ENCODE measurements around the gene KRTAP4-6.
"Not testable (repeated sequence)": the region's sequence is repeated elsewhere in the genome, so short reads cannot be mapped to it uniquely, and the experiment has no call there.

KRTAP4-6 gene

GRCh38 chr17:41163828-41164227, 23.5 kb upstream of the KRTAP4-6 start:
- no peak for DNase-seq (ENCODE audit: low read depth)
- H3K4me3 ChIP-seq (ENCODE audit: control insufficient read depth, low read depth, low read length) = no peak overlapping the region
- TF ChIP-seq CTCF (IDR thresholded peaks at IDR 0.05; ENCODE audit: control insufficient read depth, insufficient read depth, low read depth, low read length, missing control alignments) = no peak

- DNase-seq (ENCODE audit: low read depth) = no peak
- TF ChIP-seq CTCF (IDR thresholded peaks at IDR 0.05; ENCODE audit: control insufficient read depth, insufficient read depth, low read depth, low read length, missing control alignments) = no peak
- no peak within 1 kb of the TSS for H3K4me3 ChIP-seq (ENCODE audit: control insufficient read depth, low read depth, low read length)
Observed at GRCh38 chr17:41160648-41161047, 20.3 kb upstream of the KRTAP4-6 start, which contains the start of gene KRTAP4-4. KRTAP4-4 (minus strand) TSS chr17:41160748; CDS start chr17:41160691, 57 bp downstream.

GRCh38 chr17:41160190-41160589, 19.8 kb upstream of the KRTAP4-6 start:
- H3K4me3 ChIP-seq (ENCODE audit: control insufficient read depth, low read depth, low read length); DNase-seq (ENCODE audit: low read depth): not testable (repeated sequence)

- H3K4me3 ChIP-seq (ENCODE audit: control insufficient read depth, low read depth, low read length) = no peak overlapping the region
- TF ChIP-seq CTCF (IDR thresholded peaks at IDR 0.05; ENCODE audit: control insufficient read depth, insufficient read depth, low read depth, low read length, missing control alignments) = no peak
- DNase-seq (ENCODE audit: low read depth) = no peak
Observed at GRCh38 chr17:41153856-41154255, 13.5 kb upstream of the KRTAP4-6 start.

- TF ChIP-seq CTCF (IDR thresholded peaks at IDR 0.05; ENCODE audit: control insufficient read depth, insufficient read depth, low read depth, low read length, missing control alignments) = no peak
- no peak overlapping the region for H3K4me3 ChIP-seq (ENCODE audit: control insufficient read depth, low read depth, low read length)
- no peak for DNase-seq (ENCODE audit: low read depth)
Observed at GRCh38 chr17:41151525-41151924, 11.2 kb upstream of the KRTAP4-6 start.

GRCh38 chr17:41150026-41150425, 9.7 kb upstream of the KRTAP4-6 start:
- no peak overlapping the region for H3K4me3 ChIP-seq (ENCODE audit: control insufficient read depth, low read depth, low read length)
- no peak for TF ChIP-seq CTCF (IDR thresholded peaks at IDR 0.05; ENCODE audit: control insufficient read depth, insufficient read depth, low read depth, low read length, missing control alignments)
- no peak for DNase-seq (ENCODE audit: low read depth)

GRCh38 chr17:41149652-41149985, 9.3 kb upstream of the KRTAP4-6 start, which contains the start of gene KRTAP4-5:
KRTAP4-5 (minus strand) TSS chr17:41149825; CDS start chr17:41149767, 58 bp downstream.
- no peak for TF ChIP-seq CTCF (IDR thresholded peaks at IDR 0.05; ENCODE audit: control insufficient read depth, insufficient read depth, low read depth, low read length, missing control alignments)
- H3K4me3 ChIP-seq (ENCODE audit: control insufficient read depth, low read depth, low read length) = no peak within 1 kb of the TSS
- DNase-seq (ENCODE audit: low read depth) = no peak

- not testable (repeated sequence) for DNase-seq (ENCODE audit: low read depth)
Observed at GRCh38 chr17:41148971-41149651, 8.8 kb upstream of the KRTAP4-6 start.

More at GRCh38 chr17:41148971-41149651, 8.8 kb upstream of the KRTAP4-6 start:
- H3K4me3 ChIP-seq (ENCODE audit: control insufficient read depth, low read depth, low read length) = not testable (repeated sequence)

Data from AG09309 (cell line).